ENCODE results near the gene TMPRSS9.

Gene TMPRSS9

DNA sequence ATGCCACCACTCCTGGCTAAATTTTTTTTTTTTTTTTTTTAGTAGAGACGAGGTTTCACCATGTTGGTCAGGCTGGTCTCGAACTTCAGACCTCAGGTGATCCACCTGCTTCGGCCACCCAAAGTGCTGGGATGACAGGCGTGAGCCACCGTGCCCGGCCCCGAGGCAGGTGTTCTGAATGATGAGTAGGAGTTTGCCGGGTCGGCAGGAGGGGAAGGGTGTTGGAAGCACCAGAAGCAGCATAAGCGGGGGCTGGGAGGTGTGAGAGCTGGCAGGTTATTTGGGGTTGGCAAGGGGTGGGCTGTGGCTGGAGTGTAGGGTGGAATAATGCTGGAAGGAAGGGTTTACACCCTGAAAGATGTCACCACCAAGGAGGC lies 29.8 kb upstream of the TMPRSS9 start:
- peak overlapping the region; percentile 90; the same call in 1 of the 2 replicates for H3K27ac ChIP-seq
- TF ChIP-seq, protein P1, sequence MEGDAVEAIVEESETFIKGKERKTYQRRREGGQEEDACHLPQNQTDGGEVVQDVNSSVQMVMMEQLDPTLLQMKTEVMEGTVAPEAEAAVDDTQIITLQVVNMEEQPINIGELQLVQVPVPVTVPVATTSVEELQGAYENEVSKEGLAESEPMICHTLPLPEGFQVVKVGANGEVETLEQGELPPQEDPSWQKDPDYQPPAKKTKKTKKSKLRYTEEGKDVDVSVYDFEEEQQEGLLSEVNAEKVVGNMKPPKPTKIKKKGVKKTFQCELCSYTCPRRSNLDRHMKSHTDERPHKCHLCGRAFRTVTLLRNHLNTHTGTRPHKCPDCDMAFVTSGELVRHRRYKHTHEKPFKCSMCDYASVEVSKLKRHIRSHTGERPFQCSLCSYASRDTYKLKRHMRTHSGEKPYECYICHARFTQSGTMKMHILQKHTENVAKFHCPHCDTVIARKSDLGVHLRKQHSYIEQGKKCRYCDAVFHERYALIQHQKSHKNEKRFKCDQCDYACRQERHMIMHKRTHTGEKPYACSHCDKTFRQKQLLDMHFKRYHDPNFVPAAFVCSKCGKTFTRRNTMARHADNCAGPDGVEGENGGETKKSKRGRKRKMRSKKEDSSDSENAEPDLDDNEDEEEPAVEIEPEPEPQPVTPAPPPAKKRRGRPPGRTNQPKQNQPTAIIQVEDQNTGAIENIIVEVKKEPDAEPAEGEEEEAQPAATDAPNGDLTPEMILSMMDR (IDR thresholded peaks at IDR 0.05), result no peak
- no peak for TF ChIP-seq ZFX (IDR thresholded peaks at IDR 0.05; ENCODE audit: borderline replicate concordance)

DNA sequence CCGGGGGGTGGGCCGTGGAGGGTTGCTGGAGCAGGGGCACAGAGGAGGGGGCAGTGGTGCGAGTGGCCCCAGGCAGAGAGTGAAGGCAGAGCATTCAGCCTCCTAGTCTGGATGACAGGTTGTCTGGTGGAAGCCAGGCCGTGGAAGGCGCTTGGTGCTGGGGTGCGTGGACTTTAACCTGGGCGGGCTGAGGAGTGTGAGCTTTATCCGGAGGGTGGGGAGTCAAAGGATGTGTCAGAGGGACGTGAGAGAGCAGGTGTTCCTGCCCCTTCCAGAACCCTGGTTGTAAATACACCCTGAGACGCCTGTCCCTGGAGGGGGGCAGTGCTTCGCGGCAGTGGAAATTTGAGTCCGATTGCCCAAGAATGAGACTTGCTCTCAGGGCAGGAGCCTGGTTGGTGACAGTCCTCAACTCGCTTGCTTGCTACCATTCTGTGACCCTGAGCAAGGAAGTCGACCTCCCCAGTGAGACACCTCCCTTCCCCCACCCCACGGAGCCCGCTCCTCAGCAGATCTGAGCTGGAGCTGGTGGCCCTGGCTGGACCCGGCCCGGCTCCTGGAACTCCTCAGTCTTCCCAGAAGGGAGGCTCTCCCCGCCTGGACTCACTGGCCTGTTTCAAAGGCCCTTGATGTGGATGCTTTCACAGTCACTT lies 29.3 kb upstream of the TMPRSS9 start:
- peak overlapping the region; percentile 90 for H3K27ac ChIP-seq

DNA sequence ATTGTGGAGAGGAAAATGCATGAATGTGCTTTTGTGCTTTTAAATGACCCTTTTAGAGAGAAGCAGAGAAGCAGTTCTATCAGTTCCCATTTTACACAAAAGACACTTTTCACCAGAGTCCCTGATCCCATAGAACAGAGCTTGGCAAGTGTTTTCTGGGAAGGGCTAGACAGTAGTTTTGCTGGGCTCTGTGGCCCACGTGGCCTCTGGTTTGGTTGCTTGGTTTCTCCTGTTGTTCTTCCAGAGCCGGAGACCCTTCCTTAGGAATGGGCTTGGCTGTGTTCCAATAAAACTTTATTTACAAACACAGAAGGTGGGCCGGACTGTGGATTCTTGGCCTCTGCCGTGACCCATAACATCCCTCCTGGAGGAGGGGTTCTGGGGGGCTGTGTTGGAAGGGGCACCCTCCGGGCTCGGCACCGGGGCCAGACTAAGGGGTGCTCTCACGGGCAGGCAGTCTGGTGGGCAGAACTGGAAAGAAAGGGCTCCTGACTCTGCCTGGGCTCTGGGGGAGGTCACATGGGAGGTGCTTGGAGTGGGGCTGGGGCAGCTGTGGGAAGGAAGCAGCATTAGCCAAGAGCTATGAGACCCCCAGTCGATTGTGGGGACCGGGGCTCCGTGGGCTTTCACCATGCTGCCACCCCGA lies 28.3 kb upstream of the TMPRSS9 start:
- TF ChIP-seq, protein P1 (IDR thresholded peaks at IDR 0.05), result no peak
- TF ChIP-seq ZFX (IDR thresholded peaks at IDR 0.05; ENCODE audit: borderline replicate concordance), result no peak
- H3K27ac ChIP-seq, result peak overlapping the region; percentile 90

More for the DNA sequence above, 29.3 kb upstream of the TMPRSS9 start:
- TF ChIP-seq, protein P1 (IDR thresholded peaks at IDR 0.05), result no peak

DNA sequence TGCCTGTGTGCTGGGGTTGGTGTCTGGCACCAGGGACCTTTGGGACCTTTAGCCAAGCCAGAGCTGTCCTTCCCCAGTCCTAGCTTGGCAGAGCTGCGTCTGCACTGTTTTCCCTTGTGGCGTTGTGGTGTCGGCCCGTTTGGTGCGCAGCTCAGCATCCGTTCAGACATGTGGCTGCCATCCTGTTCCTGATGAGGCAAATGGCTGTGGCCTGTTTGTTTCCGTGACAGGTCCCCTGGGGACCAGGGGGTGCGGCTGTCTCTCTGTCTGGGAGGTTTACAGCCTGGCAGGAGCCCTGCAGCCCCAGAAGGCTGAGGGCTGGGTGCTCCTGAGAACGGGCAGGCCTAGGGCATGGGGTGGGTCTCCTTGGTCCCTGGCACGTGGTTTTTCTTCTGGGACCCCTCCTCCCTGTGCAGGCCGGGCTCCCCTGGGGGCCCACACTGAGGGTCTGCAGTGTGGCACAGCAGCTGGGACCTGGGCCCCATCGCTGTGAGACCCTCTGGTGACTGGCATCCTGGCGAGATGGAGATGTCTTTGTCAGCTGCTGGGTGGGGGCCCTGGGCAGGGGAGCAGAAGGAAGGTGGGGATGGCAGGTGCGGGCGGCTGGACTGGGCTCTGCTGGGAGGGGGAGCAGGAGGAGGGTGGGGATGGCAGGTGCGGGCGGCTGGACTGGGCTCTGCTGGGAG lies 27.6 kb upstream of the TMPRSS9 start:
- TF ChIP-seq, protein P1 (IDR thresholded peaks at IDR 0.05), result no peak
- TF ChIP-seq ZFX (IDR thresholded peaks at IDR 0.05; ENCODE audit: borderline replicate concordance), result no peak
- H3K27ac ChIP-seq, result no peak overlapping the region

DNA sequence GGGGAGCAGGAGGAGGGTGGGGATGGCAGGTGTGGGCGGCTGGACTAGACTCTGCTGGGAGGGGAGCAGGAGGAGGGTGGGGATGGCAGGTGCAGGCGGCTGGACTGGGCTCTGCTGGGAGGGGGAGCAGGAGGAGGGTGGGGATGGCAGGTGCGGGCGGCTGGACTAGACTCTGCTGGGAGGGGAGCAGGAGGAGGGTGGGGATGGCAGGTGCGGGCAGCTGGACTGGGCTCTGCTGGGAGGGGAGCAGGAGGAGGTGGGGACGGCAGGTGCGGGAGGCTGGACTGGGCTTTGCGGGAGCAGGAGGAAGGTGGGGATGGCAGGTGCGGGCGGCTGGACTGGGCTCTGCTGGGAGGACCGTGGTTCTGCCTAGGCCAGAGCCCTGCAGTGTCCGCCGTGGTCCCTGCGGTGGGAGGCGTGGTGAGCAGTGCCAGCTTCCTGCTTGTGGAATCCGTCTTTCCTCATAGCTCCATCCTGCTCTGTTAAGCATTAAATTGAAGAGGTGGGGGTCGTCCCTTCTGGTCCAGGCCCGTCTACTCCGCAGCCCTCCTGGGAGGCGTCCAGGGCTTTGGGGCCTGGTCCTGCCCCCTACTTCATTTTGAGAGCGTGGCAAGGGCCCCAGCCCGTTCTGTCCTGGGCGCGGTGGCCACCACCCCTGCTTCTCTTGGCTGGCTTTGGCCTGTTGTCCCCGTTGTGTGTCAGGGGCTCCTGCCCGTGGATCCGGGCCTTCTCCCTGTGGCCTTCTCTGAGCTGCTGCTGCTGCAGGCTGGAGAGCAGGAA lies 26.8 kb upstream of the TMPRSS9 start:
- no peak overlapping the region for H3K27ac ChIP-seq
- TF ChIP-seq, protein P1 (IDR thresholded peaks at IDR 0.05), result no peak
- TF ChIP-seq ZFX (IDR thresholded peaks at IDR 0.05; ENCODE audit: borderline replicate concordance), result no peak

DNA sequence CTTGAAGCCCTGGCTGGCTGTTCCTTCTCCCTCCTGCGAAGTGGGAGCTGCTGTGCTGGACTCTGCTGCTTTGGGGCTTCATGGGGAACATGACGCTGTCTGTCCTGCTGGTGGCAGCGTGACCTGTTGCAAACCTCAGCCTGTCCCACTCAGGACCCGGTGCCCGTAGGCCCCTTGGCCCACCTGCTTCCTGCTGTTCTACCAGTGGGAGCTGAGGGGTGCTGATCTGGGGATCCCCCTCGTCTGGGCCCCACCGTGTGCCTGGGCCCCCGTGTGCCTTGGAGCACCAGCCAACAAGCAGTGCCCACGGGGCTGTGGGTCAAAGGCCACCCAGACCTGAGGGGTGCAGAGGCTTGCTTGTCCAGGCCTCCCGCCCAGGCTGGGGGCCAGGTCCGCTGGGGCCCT lies 26.3 kb upstream of the TMPRSS9 start:
- H3K27ac ChIP-seq, result no peak overlapping the region
- TF ChIP-seq, protein P1 (IDR thresholded peaks at IDR 0.05), result no peak
- TF ChIP-seq ZFX (IDR thresholded peaks at IDR 0.05; ENCODE audit: borderline replicate concordance), result no peak

Data from 22Rv1 (cell line).